Stimulated activated CD4-positive, alpha-beta T cell treated with anti-CD3 and anti-CD28 coated beads, Interleukin-4, amount 100 ng/mL, for 48 hours (primary cell): ENCODE measurements around the gene GRID1.
"Not testable (repeated sequence)": the region's sequence is repeated elsewhere in the genome, so short reads cannot be mapped to it uniquely, and the experiment has no call there.

Source experiments
- DNase-seq, 2 donors: peaks; one replicate each; pipeline ENCODE4 v3.0.0-alpha.2; 2020; ENCODE audit warnings: low read depth in 2 of 2

The GRID1 gene

GRCh38 chr10:86191166-86191565, 175.4 kb downstream of the GRID1 start:
- no peak for DNase-seq

- no peak for DNase-seq
These were observed 176.3 kb downstream of the GRID1 start for GRCh38 chr10:86190291-86190690.

GRCh38 chr10:86189891-86190290, 176.7 kb downstream of the GRID1 start:
- no peak for DNase-seq

- DNase-seq: no peak
These were observed 177.6 kb downstream of the GRID1 start for GRCh38 chr10:86188796-86189558.

- no peak for DNase-seq
These were observed 178.3 kb downstream of the GRID1 start for GRCh38 chr10:86188326-86188725.

GRCh38 chr10:86187499-86188239, 178.9 kb downstream of the GRID1 start:
- no peak for DNase-seq

- DNase-seq: no peak
These were observed 180.0 kb downstream of the GRID1 start for GRCh38 chr10:86186633-86187032.

GRCh38 chr10:86182595-86182994, 184.0 kb downstream of the GRID1 start:
- no peak for DNase-seq

GRCh38 chr10:86182150-86182549, 184.4 kb downstream of the GRID1 start:
- no peak for DNase-seq

GRCh38 chr10:86180861-86181260, 185.7 kb downstream of the GRID1 start:
- no peak for DNase-seq

- DNase-seq: no peak
These were observed 186.6 kb downstream of the GRID1 start for GRCh38 chr10:86179961-86180360.

- no peak for DNase-seq
These were observed 187.5 kb downstream of the GRID1 start for GRCh38 chr10:86179153-86179524.

- DNase-seq: no peak
These were observed 188.0 kb downstream of the GRID1 start for GRCh38 chr10:86178401-86179152.

GRCh38 chr10:86177537-86178155, 188.9 kb downstream of the GRID1 start:
- DNase-seq: no peak

- DNase-seq: no peak
These were observed 189.6 kb downstream of the GRID1 start for GRCh38 chr10:86176850-86177536.

GRCh38 chr10:86175476-86175875, 191.1 kb downstream of the GRID1 start:
- not testable (repeated sequence) for DNase-seq

- DNase-seq: no peak
These were observed 194.3 kb downstream of the GRID1 start for GRCh38 chr10:86172301-86172700.

- DNase-seq: no peak
These were observed 196.1 kb downstream of the GRID1 start for GRCh38 chr10:86170255-86171108.

GRCh38 chr10:86169506-86170254, 196.9 kb downstream of the GRID1 start:
- DNase-seq: no peak

GRCh38 chr10:86169066-86169465, 197.5 kb downstream of the GRID1 start:
- DNase-seq: no peak
